ENCODE results near the gene TUBB1. TPM values are rescaled to one million over a fixed set of nuclear protein-coding genes. Genes with fewer than 3 reads are reported as not detected.

The TUBB1 gene
- total RNA-seq, 4 donors from 2014 or later, result 0.15 TPM; not detected in 3

DNA sequence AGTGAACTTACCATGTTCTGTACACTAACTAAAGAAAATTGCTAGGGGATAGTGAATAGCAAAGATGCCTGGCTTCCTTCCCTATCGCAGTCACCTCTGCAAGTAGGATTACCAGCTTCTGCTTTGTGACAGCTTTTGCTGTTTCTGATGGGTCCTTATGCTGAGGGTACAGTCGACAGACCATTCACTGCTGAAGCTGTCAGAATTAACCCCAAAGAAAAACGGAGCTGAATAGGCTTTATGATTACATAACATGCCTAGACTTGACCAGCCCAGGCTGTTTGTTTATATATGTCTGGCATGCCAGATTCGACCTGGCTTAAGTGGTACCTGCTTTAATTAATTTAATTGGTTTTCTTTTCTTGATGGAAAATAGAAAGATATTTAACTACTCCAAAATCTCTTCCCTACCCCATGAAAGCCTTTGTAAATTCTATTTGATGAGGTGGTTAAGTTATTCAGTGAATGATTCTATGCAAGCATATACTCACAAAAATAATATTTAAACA, 45.0 kb downstream of the TUBB1 start:
- TF ChIP-seq POLR2AphosphoS5 (IDR thresholded peaks at IDR 0.05) (no peak), POLR2A (IDR thresholded peaks at IDR 0.05) (no peak), EP300 (IDR thresholded peaks at IDR 0.05) (no peak)
- TF ChIP-seq, protein P1, sequence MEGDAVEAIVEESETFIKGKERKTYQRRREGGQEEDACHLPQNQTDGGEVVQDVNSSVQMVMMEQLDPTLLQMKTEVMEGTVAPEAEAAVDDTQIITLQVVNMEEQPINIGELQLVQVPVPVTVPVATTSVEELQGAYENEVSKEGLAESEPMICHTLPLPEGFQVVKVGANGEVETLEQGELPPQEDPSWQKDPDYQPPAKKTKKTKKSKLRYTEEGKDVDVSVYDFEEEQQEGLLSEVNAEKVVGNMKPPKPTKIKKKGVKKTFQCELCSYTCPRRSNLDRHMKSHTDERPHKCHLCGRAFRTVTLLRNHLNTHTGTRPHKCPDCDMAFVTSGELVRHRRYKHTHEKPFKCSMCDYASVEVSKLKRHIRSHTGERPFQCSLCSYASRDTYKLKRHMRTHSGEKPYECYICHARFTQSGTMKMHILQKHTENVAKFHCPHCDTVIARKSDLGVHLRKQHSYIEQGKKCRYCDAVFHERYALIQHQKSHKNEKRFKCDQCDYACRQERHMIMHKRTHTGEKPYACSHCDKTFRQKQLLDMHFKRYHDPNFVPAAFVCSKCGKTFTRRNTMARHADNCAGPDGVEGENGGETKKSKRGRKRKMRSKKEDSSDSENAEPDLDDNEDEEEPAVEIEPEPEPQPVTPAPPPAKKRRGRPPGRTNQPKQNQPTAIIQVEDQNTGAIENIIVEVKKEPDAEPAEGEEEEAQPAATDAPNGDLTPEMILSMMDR (IDR thresholded peaks at IDR 0.05), result no peak
- Histone ChIP-seq H3K4me3 (no peak overlapping the region), H3K9me3 (no peaks in the 10 kb centered on the region), H3K36me3 (no peaks in the 10 kb centered on the region), H3K4me1 (peaks cover 0 to 13% (median 4%) of the 10 kb centered on the region in 3 donors), H3K27ac (peak overlapping the region in 3 of 4 donors; percentile 29 to 66 (median 33)), H3K27me3 (no peaks in the 10 kb centered on the region)
- 4 to 17% methylated on average over 4 of the region's 4 CpGs for WGBS, 2 donors (ENCODE audit: low coverage in 1 of 2)
- ATAC-seq, result no peak

DNA sequence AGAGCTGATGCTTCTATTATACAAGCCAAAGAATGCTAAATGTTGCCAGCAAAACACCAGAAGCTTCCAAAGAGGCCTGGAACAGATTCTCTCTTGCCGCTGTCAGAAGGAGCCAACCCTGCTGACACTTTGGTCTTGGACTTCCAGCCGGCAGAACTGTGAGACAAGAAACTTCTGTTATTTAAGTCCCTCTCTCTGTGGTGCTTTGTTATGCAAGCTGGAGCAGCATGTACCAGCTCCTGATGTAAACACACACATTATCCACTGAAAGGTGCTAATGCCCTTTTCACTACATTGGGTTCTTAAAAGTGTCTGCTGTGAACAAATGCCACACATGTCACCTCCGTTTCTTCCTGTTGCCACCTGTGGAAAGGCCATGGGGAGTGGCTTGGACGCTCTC, 49.3 kb downstream of the TUBB1 start:
- peaks cover 0 to 10% (median 4%) of the 10 kb centered on the region in 3 donors for H3K4me1 ChIP-seq

DNA sequence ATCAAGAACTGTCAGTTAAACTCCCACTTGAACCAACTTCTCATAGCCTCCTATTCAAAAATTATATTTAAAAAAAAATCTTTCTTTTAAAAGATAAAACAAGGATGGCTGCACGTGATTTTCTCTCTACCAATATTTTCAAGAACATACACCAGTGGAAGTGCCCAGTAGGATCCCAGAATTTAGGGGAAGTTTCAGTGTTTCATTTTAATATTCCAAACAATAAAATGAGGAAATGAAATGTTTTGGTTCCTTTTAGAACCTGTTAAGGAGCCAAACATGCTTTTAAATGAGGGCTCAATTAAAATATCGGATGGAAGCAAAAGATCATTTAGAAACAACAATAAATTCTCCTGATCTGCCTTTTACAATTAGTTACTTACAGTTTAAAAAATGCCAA, 49.8 kb downstream of the TUBB1 start:
- no peak for ATAC-seq
- 41 to 56% methylated on average over 2 of the region's 2 CpGs for WGBS, 2 donors (ENCODE audit: low coverage in 1 of 2)

More for the DNA sequence above, 49.3 kb downstream of the TUBB1 start:
- Histone ChIP-seq H3K4me3 (no peak overlapping the region), H3K9me3 (no peaks in the 10 kb centered on the region), H3K27ac (no peak overlapping the region), H3K27me3 (peaks cover 4% of the 10 kb centered on the region), H3K36me3 (no peaks in the 10 kb centered on the region)
- whole genome bisulfite sequencing, 2 donors (ENCODE audit: low coverage in 1 of 2), result 68 to 71% methylated on average over 3 to 4 of the region's 4 CpGs
- ATAC-seq, result no peak
- no peak for TF ChIP-seq EP300 (IDR thresholded peaks at IDR 0.05)
- no peak for TF ChIP-seq POLR2AphosphoS5 (IDR thresholded peaks at IDR 0.05)
- TF ChIP-seq, protein P1 (IDR thresholded peaks at IDR 0.05), result no peak
- no peak for TF ChIP-seq POLR2A (IDR thresholded peaks at IDR 0.05)

DNA sequence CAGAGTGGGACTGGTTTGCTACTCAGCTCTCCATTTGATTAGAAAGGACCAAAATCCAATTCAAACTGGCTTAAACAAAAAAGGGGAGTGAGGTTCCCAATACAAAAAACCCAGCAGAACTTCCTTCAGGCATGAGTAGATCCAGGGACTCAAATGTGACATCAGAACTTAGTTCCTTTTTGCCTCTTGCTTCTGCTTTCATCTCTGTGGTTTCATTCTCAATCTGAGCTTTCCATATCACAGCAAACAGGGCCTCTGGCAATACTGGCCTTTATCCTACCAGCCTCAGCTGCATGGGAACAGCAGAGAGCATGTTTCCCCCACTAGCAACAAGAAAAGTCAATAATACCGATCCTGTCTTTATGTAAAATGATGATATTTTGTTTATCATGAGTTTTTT, 52.0 kb downstream of the TUBB1 start:
- no peaks in the 10 kb centered on the region for H3K9me3 ChIP-seq
- no peak for ATAC-seq

More for the DNA sequence above, 49.8 kb downstream of the TUBB1 start:
- TF ChIP-seq POLR2A (IDR thresholded peaks at IDR 0.05) (no peak), EP300 (IDR thresholded peaks at IDR 0.05) (no peak), POLR2AphosphoS5 (IDR thresholded peaks at IDR 0.05) (no peak)
- TF ChIP-seq, protein P1 (IDR thresholded peaks at IDR 0.05), result no peak
- no peak overlapping the region for H3K4me3 ChIP-seq
- no peaks in the 10 kb centered on the region for H3K9me3 ChIP-seq
- H3K36me3 ChIP-seq, result no peaks in the 10 kb centered on the region
- H3K27me3 ChIP-seq, result peaks cover 4% of the 10 kb centered on the region
- no peak overlapping the region for H3K27ac ChIP-seq
- peaks cover 0 to 5% (median 4%) of the 10 kb centered on the region in 3 donors for H3K4me1 ChIP-seq

DNA sequence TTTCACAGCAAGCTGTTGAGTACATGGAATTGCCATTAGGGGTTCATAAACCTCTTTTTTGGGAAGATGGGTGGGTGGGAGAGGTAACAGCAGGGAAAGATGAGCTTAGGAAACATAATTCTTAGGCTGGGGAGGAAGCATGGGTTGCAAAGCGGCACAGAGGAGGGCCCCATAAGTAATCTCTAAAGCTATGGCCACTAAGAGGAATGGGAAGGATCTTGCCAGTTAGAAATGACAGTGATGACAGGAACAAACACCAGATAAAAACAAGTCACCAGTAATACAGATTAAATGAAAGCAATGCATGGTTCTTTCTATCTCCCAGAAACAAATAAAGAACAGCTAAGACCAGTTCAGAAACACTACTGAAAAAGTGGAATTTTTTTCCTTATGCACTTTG, 54.4 kb downstream of the TUBB1 start:
- no peak overlapping the region for H3K27ac ChIP-seq
- H3K9me3 ChIP-seq, result no peaks in the 10 kb centered on the region
- no peaks in the 10 kb centered on the region for H3K36me3 ChIP-seq
- TF ChIP-seq, protein P1 (IDR thresholded peaks at IDR 0.05), result no peak
- TF ChIP-seq EP300 (IDR thresholded peaks at IDR 0.05) (no peak), POLR2A (IDR thresholded peaks at IDR 0.05) (no peak), POLR2AphosphoS5 (IDR thresholded peaks at IDR 0.05) (no peak)
- no peak overlapping the region for H3K4me3 ChIP-seq
- peaks cover 28% of the 10 kb centered on the region for H3K27me3 ChIP-seq
- WGBS, 2 donors (ENCODE audit: low coverage in 1 of 2), result 100% methylated on average over 1 of the region's 1 CpG
- ATAC-seq, result no peak
- no peaks in the 10 kb centered on the region for H3K4me1 ChIP-seq

More for the DNA sequence above, 52.0 kb downstream of the TUBB1 start:
- H3K27me3 ChIP-seq, result peaks cover 12% of the 10 kb centered on the region
- WGBS, 2 donors (ENCODE audit: low coverage in 1 of 2), result 80% methylated on average over 1 of the region's 1 CpG
- TF ChIP-seq, protein P1 (IDR thresholded peaks at IDR 0.05), result no peak
- TF ChIP-seq POLR2A (IDR thresholded peaks at IDR 0.05) (no peak), POLR2AphosphoS5 (IDR thresholded peaks at IDR 0.05) (no peak), EP300 (IDR thresholded peaks at IDR 0.05) (no peak)
- no peak overlapping the region for H3K4me3 ChIP-seq
- H3K27ac ChIP-seq, result no peak overlapping the region
- H3K36me3 ChIP-seq, result no peaks in the 10 kb centered on the region
- H3K4me1 ChIP-seq, result no peaks in the 10 kb centered on the region

All from gastroesophageal sphincter (tissue), 4 donors.